ENCODE data around the gene CCDC126. TPM values are rescaled to one million over a fixed set of nuclear protein-coding genes. Genes with fewer than 3 reads are reported as not detected.

CCDC126 gene
- total and polyA plus RNA-seq, 9 of the 15 experiments (the other 6 are each of a cell fraction or from before 2014, with no cell fraction given), result 3.0 to 16.2 (median 5.2) TPM

DNA sequence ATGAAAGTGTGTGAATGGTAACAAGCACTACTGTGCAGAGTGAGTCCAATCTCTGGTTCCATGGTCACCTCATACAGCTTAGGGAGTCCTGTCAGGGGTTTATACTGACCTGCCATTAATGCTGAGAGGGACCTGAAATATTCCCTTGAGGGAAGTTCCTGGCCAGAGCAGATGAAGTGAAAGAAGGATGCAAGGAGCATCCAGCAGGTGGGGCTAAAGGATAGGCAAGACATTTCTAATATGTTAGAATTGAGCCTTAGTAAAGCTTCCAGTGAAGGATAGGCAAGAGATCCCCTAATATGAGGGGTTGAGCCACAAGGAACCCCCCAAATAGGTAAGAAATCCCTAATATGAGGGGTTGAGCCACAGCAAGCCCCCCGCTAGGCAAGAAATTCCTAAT, 57.3 kb downstream of the CCDC126 start (continued):
- TF ChIP-seq REST (IDR thresholded peaks at IDR 0.05; ENCODE audit: borderline replicate concordance) (peak; percentile 37; the same call in 1 of the 2 replicates), REST (CRISPR knock-in tag; IDR thresholded peaks at IDR 0.05; ENCODE audit: low read depth) (no peak), RAD21 (CRISPR knock-in tag; conservative IDR thresholded peaks at IDR 0.05 in 1 of 2, IDR thresholded peaks at IDR 0.05 in 1 of 2) (peak; percentile 8 to 66; a peak in 2 of 4 replicates)
